Ishikawa (cell line): ENCODE results near the gene THAP7.

Experiments
- CEBPB ChIP-seq: IDR thresholded peaks from 2 replicates; pipeline ENCODE4 v1.6.1; 2012
- CREB1 ChIP-seq: IDR thresholded peaks from 2 replicates; pipeline ENCODE4 v1.6.1; 2012; ENCODE audit warnings: low read depth
- EGR1 ChIP-seq: IDR thresholded peaks from 2 replicates; pipeline ENCODE4 v1.6.1; 2012
- EP300 ChIP-seq: IDR thresholded peaks from 2 replicates; pipeline ENCODE4 v1.6.1; 2012; ENCODE audit warnings: borderline replicate concordance
- FOXM1 ChIP-seq: IDR thresholded peaks from 2 replicates; pipeline ENCODE4 v1.6.1; 2012; ENCODE audit warnings: low read depth, borderline replicate concordance
- MAX ChIP-seq: IDR thresholded peaks from 2 replicates; pipeline ENCODE4 v1.6.1; 2012
- NFIC ChIP-seq: IDR thresholded peaks from 2 replicates; pipeline ENCODE4 v1.6.1; 2012
- RAD21 ChIP-seq: IDR thresholded peaks from 2 replicates; pipeline ENCODE4 v1.6.1; 2012; ENCODE audit warnings: low read depth
- REST ChIP-seq: IDR thresholded peaks from 2 replicates; pipeline ENCODE4 v1.6.1; 2012; ENCODE audit warnings: low read depth, mild to moderate bottlenecking
- TAF1 ChIP-seq: IDR thresholded peaks from 2 replicates; pipeline ENCODE4 v1.6.1; 2012; ENCODE audit warnings: low read depth, mild to moderate bottlenecking
- TCF12 ChIP-seq: IDR thresholded peaks from 2 replicates; pipeline ENCODE4 v1.6.1; 2012; ENCODE audit warnings: low read depth
- TEAD4 ChIP-seq: IDR thresholded peaks from 2 replicates; pipeline ENCODE4 v1.6.1; 2012
- USF1 ChIP-seq: IDR thresholded peaks from 2 replicates; pipeline ENCODE4 v1.6.1; 2012
- YY1 ChIP-seq: IDR thresholded peaks from 2 replicates; pipeline ENCODE4 v1.6.1; 2012; ENCODE audit warnings: low read depth
- ZBTB7A ChIP-seq: IDR thresholded peaks from 2 replicates; pipeline ENCODE4 v1.6.1; 2012; ENCODE audit warnings: low read depth

THAP7 gene

GRCh38 chr22:20988573-20989322 lies 13.2 kb downstream of the THAP7 start:
- TF ChIP-seq EGR1, result no peak
- no peak for TF ChIP-seq CEBPB
- no peak for TF ChIP-seq CREB1
- TF ChIP-seq REST, result no peak
- no peak for TF ChIP-seq YY1
- no peak for TF ChIP-seq TEAD4
- TF ChIP-seq FOXM1, result no peak
- no peak for TF ChIP-seq RAD21
- no peak for TF ChIP-seq ZBTB7A
- TF ChIP-seq TCF12, result no peak
- TF ChIP-seq NFIC, result no peak
- TF ChIP-seq TAF1, result no peak

- TF ChIP-seq YY1, result no peak
- TF ChIP-seq USF1, result no peak
- no peak for TF ChIP-seq EGR1
- TF ChIP-seq FOXM1, result no peak
- TF ChIP-seq RAD21, result no peak
- no peak for TF ChIP-seq TAF1
- no peak for TF ChIP-seq CEBPB
- TF ChIP-seq MAX, result no peak
- TF ChIP-seq CREB1, result no peak
- TF ChIP-seq EP300, result no peak
Observed at GRCh38 chr22:20987375-20987774, 14.5 kb downstream of the THAP7 start.

GRCh38 chr22:20986365-20986764 lies 15.6 kb downstream of the THAP7 start:
- TF ChIP-seq ZBTB7A (no peak), REST (no peak), TAF1 (no peak)

- TF ChIP-seq EGR1 (no peak), YY1 (no peak), CREB1 (no peak), TCF12 (no peak), REST (no peak), CEBPB (no peak), EP300 (no peak), MAX (no peak), RAD21 (no peak), TAF1 (no peak), ZBTB7A (no peak), FOXM1 (no peak)
Observed at GRCh38 chr22:20985720-20986119, 16.2 kb downstream of the THAP7 start.

GRCh38 chr22:20983081-20983771 lies 18.7 kb downstream of the THAP7 start:
- TF ChIP-seq MAX (no peak), FOXM1 (no peak), YY1 (no peak), REST (no peak), NFIC (no peak), USF1 (no peak), TCF12 (no peak), TAF1 (no peak), EP300 (no peak), ZBTB7A (no peak), EGR1 (no peak), CEBPB (no peak), CREB1 (no peak), RAD21 (no peak), TEAD4 (no peak)
